HFFc6 (cell line): ENCODE results near the gene PHACTR3. TPM values are rescaled to one million over a fixed set of nuclear protein-coding genes. Genes with fewer than 3 reads are reported as not detected.

Experiments used
- DNase-seq: peaks from one replicate; pipeline ENCODE4 v3.0.0-alpha.2; 2018
- H3K27ac Mint-ChIP-seq: 2 replicates; pipeline ENCODE4 v1.8.0; 2020; ENCODE audit warnings: mild to moderate bottlenecking, mixed read lengths
- H3K27me3 Mint-ChIP-seq: 2 replicates; pipeline ENCODE4 v1.8.0; 2021; ENCODE audit warnings: mild to moderate bottlenecking, moderate library complexity, mixed read lengths; ENCODE audit not compliant: insufficient read depth
- H3K36me3 Mint-ChIP-seq: 2 replicates; pipeline ENCODE4 v1.8.0; 2021; ENCODE audit warnings: low read depth, mixed read lengths
- H3K4me1 Mint-ChIP-seq: 2 replicates; pipeline ENCODE4 v1.8.0; 2020; ENCODE audit warnings: low read depth, mixed read lengths
- H3K4me3 Mint-ChIP-seq: 2 replicates; pipeline ENCODE4 v1.8.0; 2020; ENCODE audit warnings: mild to moderate bottlenecking, moderate library complexity, mixed read lengths
- H3K9me3 Mint-ChIP-seq: 2 replicates; pipeline ENCODE4 v1.8.0; 2020; ENCODE audit warnings: mild to moderate bottlenecking, mixed read lengths
- CTCF ChIP-seq: fragments of 200-600 bp; sonication (generic); IDR thresholded peaks from 2 replicates; pipeline ENCODE4 v1.5.0; 2021; ENCODE audit warnings: antibody characterized with exemption, mild to moderate bottlenecking
- total RNA-seq, 6 experiments: library from RNA; stranded (reverse); fragmentation: NEBNext Ultra II Directional; extraction: Animal tissue kit (Norgen Biotek cat#: 25700); gene quantifications; 2 replicates in 1 of 6; 3 replicates in 5 of 6; pipeline ENCODE4 v1.2.3, GENCODE V29; 2021

Gene PHACTR3
- total RNA-seq, 6 experiments from 2014 or later, result not detected

GRCh38 chr20:59816146-59816738 lies 211.9 kb downstream of the PHACTR3 start:
- peaks cover 3% of the 10 kb centered on the region for H3K27me3 Mint-ChIP-seq
- no peak overlapping the region for H3K4me3 Mint-ChIP-seq
- TF ChIP-seq CTCF, result no peak
- no peak overlapping the region for H3K27ac Mint-ChIP-seq
- H3K4me1 Mint-ChIP-seq, result no peaks in the 10 kb centered on the region
- peaks cover 58% of the 10 kb centered on the region for H3K9me3 Mint-ChIP-seq
- no peaks in the 10 kb centered on the region for H3K36me3 Mint-ChIP-seq
- no peak for DNase-seq

GRCh38 chr20:59817406-59817805 lies 213.1 kb downstream of the PHACTR3 start:
- H3K9me3 Mint-ChIP-seq, result peaks cover 58% of the 10 kb centered on the region
- H3K4me1 Mint-ChIP-seq, result no peaks in the 10 kb centered on the region
- no peak for DNase-seq
- no peak for TF ChIP-seq CTCF
- peaks cover 3% of the 10 kb centered on the region for H3K27me3 Mint-ChIP-seq
- no peak overlapping the region for H3K27ac Mint-ChIP-seq
- no peaks in the 10 kb centered on the region for H3K36me3 Mint-ChIP-seq
- H3K4me3 Mint-ChIP-seq, result no peak overlapping the region

- H3K9me3 Mint-ChIP-seq, result peaks cover 58% of the 10 kb centered on the region
- no peak for DNase-seq
- H3K27me3 Mint-ChIP-seq, result peaks cover under 1% of the 10 kb centered on the region
- no peak for TF ChIP-seq CTCF
- no peak overlapping the region for H3K27ac Mint-ChIP-seq
- H3K4me1 Mint-ChIP-seq, result no peaks in the 10 kb centered on the region
- no peaks in the 10 kb centered on the region for H3K36me3 Mint-ChIP-seq
- no peak overlapping the region for H3K4me3 Mint-ChIP-seq
Observed at GRCh38 chr20:59817846-59818615, 213.7 kb downstream of the PHACTR3 start.

- no peak for DNase-seq
- Mint-ChIP-seq H3K27me3 (no peaks in the 10 kb centered on the region; the same call in 1 of the 2 replicates), H3K9me3 (peaks cover 59% of the 10 kb centered on the region), H3K27ac (no peak overlapping the region), H3K4me1 (no peaks in the 10 kb centered on the region), H3K4me3 (no peak overlapping the region), H3K36me3 (no peaks in the 10 kb centered on the region)
- no peak for TF ChIP-seq CTCF
Observed at GRCh38 chr20:59818911-59819310, 214.6 kb downstream of the PHACTR3 start.

- Mint-ChIP-seq H3K36me3 (no peaks in the 10 kb centered on the region), H3K27ac (no peak overlapping the region), H3K27me3 (no peaks in the 10 kb centered on the region; the same call in 1 of the 2 replicates), H3K4me3 (no peak overlapping the region), H3K4me1 (no peaks in the 10 kb centered on the region), H3K9me3 (peaks cover 52% of the 10 kb centered on the region)
- no peak for DNase-seq
- TF ChIP-seq CTCF, result no peak
Observed at GRCh38 chr20:59819496-59820203, 215.3 kb downstream of the PHACTR3 start.
